Measurements from ENCODE around the gene OR6Q1. TPM values are rescaled to one million over a fixed set of nuclear protein-coding genes. Genes with fewer than 3 reads are reported as not detected.

The OR6Q1 gene
- polyA plus RNA-seq, 1 donor (not counting 4 experiments of a cell fraction or from before 2014, with no cell fraction given), result not detected

DNA sequence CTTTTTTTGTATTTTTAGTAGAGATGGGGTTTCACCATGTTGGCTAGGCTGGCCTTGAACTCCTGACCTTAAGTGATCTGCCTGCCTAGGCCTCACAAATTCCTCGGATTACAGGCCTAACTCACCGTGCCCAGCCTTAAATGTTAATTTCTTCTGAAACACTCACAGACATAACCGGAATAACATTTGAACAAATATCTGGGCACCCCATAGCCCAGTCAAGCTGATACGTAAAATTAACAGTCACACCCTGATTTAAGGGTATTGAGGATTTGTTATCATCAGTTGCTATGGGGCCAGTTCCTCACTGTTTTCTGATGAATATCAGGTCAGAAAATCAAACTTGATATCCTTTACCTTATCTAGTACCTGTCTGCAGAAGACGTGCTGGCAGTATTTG lies 30.1 kb upstream of the OR6Q1 start:
- Histone ChIP-seq H4K20me1 (ENCODE audit: control insufficient read depth, extremely low read depth, insufficient read depth, low read length) (no peaks in the 10 kb centered on the region), H3K4me2 (ENCODE audit: control insufficient read depth, extremely low read depth, insufficient read depth, low read depth, low read length) (no peak overlapping the region), H3K79me2 (ENCODE audit: control insufficient read depth, insufficient read depth, low read length) (no peaks in the 10 kb centered on the region), H3K4me1 (ENCODE audit: control insufficient read depth, extremely low read depth, insufficient read depth, low read length) (no peaks in the 10 kb centered on the region), H3K27ac (ENCODE audit: control insufficient read depth, insufficient read depth, low read length) (no peak overlapping the region), H3K9me3 (ENCODE audit: control insufficient read depth, low read depth, low read length) (no peaks in the 10 kb centered on the region), H3K27me3 (ENCODE audit: control insufficient read depth, extremely low read depth, insufficient read depth, low read length) (no peaks in the 10 kb centered on the region), H2AFZ (ENCODE audit: control insufficient read depth, low read length) (no peak overlapping the region), H3K9ac (ENCODE audit: control insufficient read depth, extremely low read depth, insufficient read depth, low read length) (no peak overlapping the region), H3K9me1 (ENCODE audit: control insufficient read depth, extremely low read depth, insufficient read depth, low read length) (no peaks in the 10 kb centered on the region), H3K4me3 (ENCODE audit: control insufficient read depth in 2 of 3, extremely low read depth in 1 of 3, insufficient read depth in 2 of 3, low read depth in 1 of 3, low read length in 3 of 3) (no peak overlapping the region), H3K36me3 (ENCODE audit: control insufficient read depth in 2 of 2, extremely low read depth in 1 of 2, insufficient read depth in 2 of 2, low read length in 2 of 2) (no peaks in the 10 kb centered on the region)
- FAIRE-seq (no peak), DNase-seq (ENCODE audit: low read depth, low spot score) (no peak)
- dilution Hi-C loops (cut with MboI; ENCODE audit: extremely low pct_ligation_motif_present, low sequenced_read_pairs), result no loop called here
- TF ChIP-seq, protein P1, sequence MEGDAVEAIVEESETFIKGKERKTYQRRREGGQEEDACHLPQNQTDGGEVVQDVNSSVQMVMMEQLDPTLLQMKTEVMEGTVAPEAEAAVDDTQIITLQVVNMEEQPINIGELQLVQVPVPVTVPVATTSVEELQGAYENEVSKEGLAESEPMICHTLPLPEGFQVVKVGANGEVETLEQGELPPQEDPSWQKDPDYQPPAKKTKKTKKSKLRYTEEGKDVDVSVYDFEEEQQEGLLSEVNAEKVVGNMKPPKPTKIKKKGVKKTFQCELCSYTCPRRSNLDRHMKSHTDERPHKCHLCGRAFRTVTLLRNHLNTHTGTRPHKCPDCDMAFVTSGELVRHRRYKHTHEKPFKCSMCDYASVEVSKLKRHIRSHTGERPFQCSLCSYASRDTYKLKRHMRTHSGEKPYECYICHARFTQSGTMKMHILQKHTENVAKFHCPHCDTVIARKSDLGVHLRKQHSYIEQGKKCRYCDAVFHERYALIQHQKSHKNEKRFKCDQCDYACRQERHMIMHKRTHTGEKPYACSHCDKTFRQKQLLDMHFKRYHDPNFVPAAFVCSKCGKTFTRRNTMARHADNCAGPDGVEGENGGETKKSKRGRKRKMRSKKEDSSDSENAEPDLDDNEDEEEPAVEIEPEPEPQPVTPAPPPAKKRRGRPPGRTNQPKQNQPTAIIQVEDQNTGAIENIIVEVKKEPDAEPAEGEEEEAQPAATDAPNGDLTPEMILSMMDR (optimal IDR thresholded peaks at IDR 0.05 in 1 of 3, IDR thresholded peaks at IDR 0.05 in 1 of 3, conservative IDR thresholded peaks at IDR 0.05 in 1 of 3; ENCODE audit: extremely low read depth in 1 of 3, insufficient read depth in 2 of 3, low read length in 3 of 3), result no peak
- TF ChIP-seq EZH2 (IDR thresholded peaks at IDR 0.05; ENCODE audit: low read length), result no peak

DNA sequence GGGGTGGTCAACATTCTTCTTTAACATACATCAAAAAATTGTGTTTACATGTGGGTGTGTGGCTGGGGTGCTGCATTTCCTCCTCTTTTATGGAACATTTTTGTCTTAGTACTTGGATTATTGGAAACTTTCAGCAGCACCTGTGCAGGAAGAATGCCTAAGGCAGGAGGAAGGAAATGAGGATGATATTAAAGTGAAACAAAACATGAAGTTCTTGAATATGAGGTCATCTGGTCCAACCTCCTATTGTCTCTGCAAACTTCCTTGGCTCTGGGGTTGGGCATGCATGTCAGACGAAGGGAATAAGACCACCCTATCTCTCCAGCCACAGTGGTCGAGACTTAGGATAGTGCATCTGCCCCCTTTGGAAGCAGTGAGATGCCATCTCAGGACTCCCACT lies 27.7 kb upstream of the OR6Q1 start:
- no peaks in the 10 kb centered on the region for H3K27me3 ChIP-seq (ENCODE audit: control insufficient read depth, extremely low read depth, insufficient read depth, low read length)
- H3K9me1 ChIP-seq (ENCODE audit: control insufficient read depth, extremely low read depth, insufficient read depth, low read length), result no peaks in the 10 kb centered on the region
- no peak overlapping the region for H3K9ac ChIP-seq (ENCODE audit: control insufficient read depth, extremely low read depth, insufficient read depth, low read length)
- FAIRE-seq, result no peak
- dilution Hi-C loops (cut with MboI; ENCODE audit: extremely low pct_ligation_motif_present, low sequenced_read_pairs), result no loop called here
- no peak overlapping the region for H3K4me2 ChIP-seq (ENCODE audit: control insufficient read depth, extremely low read depth, insufficient read depth, low read depth, low read length)
- DNase-seq (ENCODE audit: low read depth, low spot score), result no peak
- H3K9me3 ChIP-seq (ENCODE audit: control insufficient read depth, low read depth, low read length), result no peaks in the 10 kb centered on the region
- TF ChIP-seq EZH2 (IDR thresholded peaks at IDR 0.05; ENCODE audit: low read length), result no peak
- TF ChIP-seq, protein P1 (optimal IDR thresholded peaks at IDR 0.05 in 1 of 3, IDR thresholded peaks at IDR 0.05 in 1 of 3, conservative IDR thresholded peaks at IDR 0.05 in 1 of 3; ENCODE audit: extremely low read depth in 1 of 3, insufficient read depth in 2 of 3, low read length in 3 of 3), result no peak
- H3K79me2 ChIP-seq (ENCODE audit: control insufficient read depth, insufficient read depth, low read length), result no peaks in the 10 kb centered on the region
- no peaks in the 10 kb centered on the region for H3K4me1 ChIP-seq (ENCODE audit: control insufficient read depth, extremely low read depth, insufficient read depth, low read length)
- no peak overlapping the region for H3K4me3 ChIP-seq (ENCODE audit: control insufficient read depth in 2 of 3, extremely low read depth in 1 of 3, insufficient read depth in 2 of 3, low read depth in 1 of 3, low read length in 3 of 3)
- no peak overlapping the region for H2AFZ ChIP-seq (ENCODE audit: control insufficient read depth, low read length)
- H3K36me3 ChIP-seq (ENCODE audit: control insufficient read depth in 2 of 2, extremely low read depth in 1 of 2, insufficient read depth in 2 of 2, low read length in 2 of 2), result no peaks in the 10 kb centered on the region
- H4K20me1 ChIP-seq (ENCODE audit: control insufficient read depth, extremely low read depth, insufficient read depth, low read length), result no peaks in the 10 kb centered on the region
- H3K27ac ChIP-seq (ENCODE audit: control insufficient read depth, insufficient read depth, low read length), result no peak overlapping the region

All from keratinocyte (primary cell).